ENCODE measurements around the gene RACK1. TPM values are rescaled to one million over a fixed set of nuclear protein-coding genes. Genes with fewer than 3 reads are reported as not detected.

The RACK1 gene
- total and polyA plus RNA-seq, 2 of the 8 experiments (the other 6 are each of a cell fraction or from before 2014, with no cell fraction given) = 2,589 to 7,971 TPM

DNA sequence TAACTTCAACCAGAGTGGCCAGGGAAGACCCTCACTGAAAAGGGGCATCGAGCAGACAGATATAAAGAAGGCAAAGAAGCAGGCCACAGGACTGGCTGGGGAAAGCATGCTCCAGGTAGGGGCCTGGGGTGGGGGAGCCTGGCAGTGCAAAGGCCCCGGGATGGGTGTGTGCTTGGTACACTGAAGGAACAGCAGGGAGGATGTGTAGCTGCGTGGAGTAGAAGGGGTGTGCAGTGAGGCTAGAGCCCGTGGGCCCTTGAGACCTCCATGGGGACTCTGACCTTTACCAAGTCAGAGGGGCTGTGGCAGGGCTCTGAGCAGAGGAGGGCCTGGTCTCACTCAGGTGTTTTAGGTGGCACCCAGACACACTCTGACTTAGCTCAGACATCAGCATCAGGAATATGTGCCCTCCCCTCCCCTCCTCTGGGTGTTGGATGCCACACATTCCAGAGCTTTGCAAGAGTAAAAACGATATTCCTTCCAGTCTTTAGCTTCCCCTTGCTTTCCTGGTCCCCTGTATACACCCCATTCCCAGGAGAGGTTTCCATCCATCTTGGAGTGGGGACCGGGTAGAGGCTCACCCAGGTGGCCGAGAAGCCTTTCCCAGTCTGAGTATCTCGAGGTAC lies 46.3 kb downstream of the RACK1 start:
- ChIA-PET POLR2A (ENCODE audit: partially characterized antibody) (interaction anchor here (0.6 to 11.9 kb wide), 7 partner anchors 7 to 61 kb away, joined by 3 to 90 read pairs (median 7); partner anchors contain the start of genes TRIM41 and TRIM7), CTCF (ENCODE audit: partially characterized antibody) (interaction anchor here (0.6 to 3.8 kb wide), 12 partner anchors 9 to 1643 kb away, joined by 3 to 23 read pairs (median 6); no protein-coding TSS in a partner anchor)
- H2BK120ac ChIP-seq (replicated peaks; ENCODE audit: low read depth, low read length) = no peak overlapping the region
- no peak overlapping the region for H3K9ac ChIP-seq (replicated peaks in 1 of 4; ENCODE audit: extremely low read depth in 1 of 4, low read depth in 3 of 4, low read length in 3 of 4)
- H2BK5ac ChIP-seq (ENCODE audit: low read depth, low read length) = 0 out of 2 replicates have a peak overlapping the region, but pooled peaks have one; percentile 13
- WGBS, 2 experiments (ENCODE audit: extremely low coverage in 1 of 2, insufficient coverage in 1 of 2, insufficient read length in 1 of 2, insufficient replicate concordance in 2 of 2, low coverage in 1 of 2, low lambda C conversion rate in 2 of 2, missing lambda C conversion rate in 1 of 2) = 78% methylated on average over 6 of the region's 8 CpGs; no CpG with 5 or more reads in 1 of the 2 experiments
- H3K4me3 ChIP-seq (ENCODE audit: extremely low read depth in 1 of 4, insufficient read depth in 2 of 4, low read depth in 3 of 4, low read length in 4 of 4) = no peak overlapping the region
- peaks cover 0 to 4% of the 10 kb centered on the region in 2 experiments for H4K20me1 ChIP-seq (replicated peaks in 1 of 2; ENCODE audit: control insufficient read depth in 1 of 2, insufficient read depth in 2 of 2, low read length in 2 of 2)
- H4K8ac ChIP-seq (ENCODE audit: extremely low read depth, insufficient read depth, low read length) = no peak overlapping the region
- FAIRE-seq (no peak), DNase-seq (ENCODE audit: low read depth in 1 of 2, low spot score in 2 of 2) (no peak)
- H3K79me2 ChIP-seq (ENCODE audit: control insufficient read depth in 1 of 2, insufficient read depth in 2 of 2, low read length in 2 of 2) = no peaks in the 10 kb centered on the region
- no peaks in the 10 kb centered on the region for H3K79me1 ChIP-seq (ENCODE audit: low read depth, low read length)
- H4K91ac ChIP-seq (replicated peaks; ENCODE audit: insufficient read length, low read length) = no peak overlapping the region
- H3K56ac ChIP-seq (replicated peaks; ENCODE audit: insufficient read length, low read depth, low read length) = no peak overlapping the region
- H3K4me2 ChIP-seq (ENCODE audit: insufficient read depth in 1 of 2, low read depth in 2 of 2, low read length in 2 of 2) = peak overlapping the region in 1 of 2 experiments; percentile 34; a peak in 2 of 4 replicates
- H3K9me3 ChIP-seq (ENCODE audit: insufficient read depth in 2 of 2, low read depth in 1 of 2, low read length in 1 of 2) = no peaks in the 10 kb centered on the region
- no peak overlapping the region for H3K23ac ChIP-seq (ENCODE audit: insufficient read length)
- TF ChIP-seq TEAD4 (IDR thresholded peaks at IDR 0.05; ENCODE audit: low read depth, low read length) (peak; percentile 53; the same call in 1 of the 2 replicates), SIN3A (conservative IDR thresholded peaks at IDR 0.05 in 1 of 2, IDR thresholded peaks at IDR 0.05 in 1 of 2; ENCODE audit: low read depth in 1 of 2, low read length in 2 of 2) (no peak), SUZ12 (IDR thresholded peaks at IDR 0.05; ENCODE audit: low read length) (no peak), BCL11A (IDR thresholded peaks at IDR 0.05; ENCODE audit: low read depth in 2 of 2, low read length in 2 of 2) (no peak), CHD2 (IDR thresholded peaks at IDR 0.05; ENCODE audit: low read length) (no peak), SIRT6 (IDR thresholded peaks at IDR 0.05; ENCODE audit: low read length) (no peak), CBX5 (IDR thresholded peaks at IDR 0.05; ENCODE audit: low read depth, low read length) (no peak), SAP30 (IDR thresholded peaks at IDR 0.05; ENCODE audit: insufficient read depth, insufficient replicate concordance, low read length) (no peak)
- no peaks in the 10 kb centered on the region for H3K36me3 ChIP-seq (ENCODE audit: control insufficient read depth in 2 of 4, insufficient read depth in 4 of 4, low read length in 3 of 4)
- H2AFZ ChIP-seq (ENCODE audit: low read length) = no peak overlapping the region
- H3K4me1 ChIP-seq (replicated peaks in 1 of 4; ENCODE audit: control insufficient read depth in 3 of 4, insufficient read depth in 4 of 4, low read length in 3 of 4) = peaks cover 9 to 32% (median 16%) of the 10 kb centered on the region in 4 experiments; a peak in 6 of 7 replicates
- 0 out of 2 replicates have a peak overlapping the region, but pooled peaks have one; percentile 9 for H2BK12ac ChIP-seq (ENCODE audit: low read depth, low read length)
- H2AK5ac ChIP-seq (ENCODE audit: low read depth, low read length) = 0 out of 2 replicates have a peak overlapping the region, but pooled peaks have one; percentile 8
- no peak overlapping the region for H2BK20ac ChIP-seq (ENCODE audit: low read length)
- peaks cover under 1% of the 10 kb centered on the region; the same call in 1 of the 2 replicates for H3K23me2 ChIP-seq (ENCODE audit: low read depth, low read length)
- H3K27ac ChIP-seq (ENCODE audit: low read depth, low read length) = no peak overlapping the region
- peaks cover 4 to 45% (median 23%) of the 10 kb centered on the region in 4 experiments for H3K27me3 ChIP-seq (replicated peaks in 1 of 4; ENCODE audit: control insufficient read depth in 3 of 4, extremely low read depth in 1 of 4, insufficient read depth in 3 of 4, low read length in 3 of 4)
- H2BK15ac ChIP-seq (ENCODE audit: low read length) = no peak overlapping the region
- H4K5ac ChIP-seq (ENCODE audit: insufficient read length, low read depth, low read length) = no peak overlapping the region
- no peak overlapping the region for H3K4ac ChIP-seq (replicated peaks; ENCODE audit: insufficient read length, low read depth, low read length)
- no peak overlapping the region for H3K14ac ChIP-seq (ENCODE audit: insufficient read length)
- H3K18ac ChIP-seq (ENCODE audit: extremely low read depth, low read length) = no peak overlapping the region
